K562 (cell line): ENCODE data around the gene INS.

ENCODE experiments used
- TCF7 ChIP-seq: sonication (generic); IDR thresholded peaks from 2 replicates; pipeline ENCODE4 v1.6.1; 2016; ENCODE audit warnings: antibody characterized with exemption, borderline replicate concordance
- TRIM28 ChIP-seq: fragments of 450-650 bp; IDR thresholded peaks from 2 replicates; pipeline ENCODE4 v1.6.1; 2017
- ZNF24 ChIP-seq: fragments of 450-650 bp; IDR thresholded peaks from 2 replicates; pipeline ENCODE4 v1.6.1; 2016

GRCh38 chr11:2205981-2206690 is 45.1 kb upstream of the INS start:
- TF ChIP-seq ZNF24, result no peak
- no peak for TF ChIP-seq TCF7
- no peak for TF ChIP-seq TRIM28
